SK-N-SH (cell line): Measurements from ENCODE around the gene FAM168A. TPM values are rescaled to one million over a fixed set of nuclear protein-coding genes. Genes with fewer than 3 reads are reported as not detected.

Experiments used
- CTCF ChIA-PET: fragments of 300-600, 350-600 bp; formaldehyde crosslinking; extraction: SDS; loops from one replicate; lab custom pipeline; 2021; lab: Yijun Ruan, JAX
- POLR2A ChIA-PET: fragments of 350-600 bp; sonication (Branson Sonifier 250); formaldehyde crosslinking; extraction: SDS; loops from one replicate; lab custom pipeline; 2020; ENCODE audit warnings: antibody characterized with exemption, inconsistent platforms; lab: Yijun Ruan, JAX
- DNase-seq: peaks from one replicate; pipeline ENCODE4 v3.0.0; 2012
- H2AFZ ChIP-seq: fragments of 200-600 bp; sonication (generic); 2 replicates; pipeline ENCODE4 v1.8.1; 2016; ENCODE audit warnings: antibody characterized with exemption, mild to moderate bottlenecking, low read depth
- H3F3A ChIP-seq: fragments of 200-600 bp; sonication (generic); replicated peaks from 2 replicates; pipeline ENCODE3; 2016; ENCODE audit warnings: antibody characterized with exemption, mild to moderate bottlenecking; ENCODE audit not compliant: insufficient read depth
- H3K27ac ChIP-seq, 2 experiments: fragments of 200-500 bp in 1 of 2; fragments of 200-600 bp in 1 of 2; sonication (Bioruptor generic) in 1 of 2; sonication (generic), shearing (Covaris generic) in 1 of 2; 2 replicates each; pipeline versions ENCODE4 v1.5.1 to v1.6.1; 2014 to 2016; ENCODE audit warnings: low read depth in 2 of 2, inconsistent platforms in 1 of 2, low read length in 1 of 2, mild to moderate bottlenecking in 1 of 2, mixed read lengths in 1 of 2
- H3K27me3 ChIP-seq: fragments of 200-600 bp; sonication (generic), shearing (Covaris generic); 2 replicates; pipeline ENCODE4 v1.6.1; 2016; ENCODE audit warnings: mixed run types; ENCODE audit not compliant: insufficient read depth
- H3K36me3 ChIP-seq, 2 experiments: fragments of 200-500 bp in 1 of 2; fragments of 200-600 bp in 1 of 2; sonication (Bioruptor generic) in 1 of 2; sonication (generic) in 1 of 2; replicated peaks in 1 of 2; 2 replicates each; pipeline versions ENCODE3 to v1.5.1; 2014 to 2016; ENCODE audit warnings: low read length in 1 of 2, mild to moderate bottlenecking in 1 of 2; ENCODE audit not compliant: insufficient read depth in 2 of 2, control insufficient read depth in 1 of 2
- H3K4me1 ChIP-seq, 2 experiments: fragments of 200-500 bp in 1 of 2; fragments of 200-600 bp in 1 of 2; sonication (Bioruptor generic) in 1 of 2; sonication (generic), shearing (Covaris generic) in 1 of 2; 2 replicates each; pipeline versions ENCODE4 v1.5.1 to v1.6.1; 2014 to 2016; ENCODE audit warnings: low read depth in 1 of 2, low read length in 1 of 2, mixed run types in 1 of 2; ENCODE audit not compliant: insufficient read depth in 2 of 2, control insufficient read depth in 1 of 2
- H3K4me2 ChIP-seq: fragments of 200-600 bp; sonication (generic), shearing (Covaris generic); 2 replicates; pipeline ENCODE4 v1.6.1; 2017; ENCODE audit warnings: mixed run types
- H3K4me3 ChIP-seq, 2 experiments: fragments of 200-500 bp in 1 of 2; fragments of 200-600 bp in 1 of 2; sonication (Bioruptor generic) in 1 of 2; sonication (generic), shearing (Covaris generic) in 1 of 2; 2 replicates each; pipeline versions ENCODE4 v1.5.1 to v1.8.1; 2014 to 2016; ENCODE audit warnings: low read depth in 2 of 2, inconsistent platforms in 1 of 2, low read length in 1 of 2, mild to moderate bottlenecking in 1 of 2, mixed read lengths in 1 of 2, moderate library complexity in 1 of 2
- H3K79me2 ChIP-seq: fragments of 200-600 bp; sonication (generic); 2 replicates; pipeline ENCODE4 v1.8.1; 2017; ENCODE audit warnings: mild to moderate bottlenecking; ENCODE audit not compliant: insufficient read depth
- H3K9ac ChIP-seq: fragments of 200-600 bp; sonication (generic); 2 replicates; pipeline ENCODE4 v1.6.1; 2017; ENCODE audit warnings: mixed run types
- H3K9me2 ChIP-seq: fragments of 200-600 bp; sonication (generic); 2 replicates; pipeline ENCODE4 v1.6.1; 2017; ENCODE audit warnings: mixed run types
- H3K9me3 ChIP-seq: fragments of 200-600 bp; sonication (generic); 2 replicates; pipeline ENCODE4 v1.6.1; 2017; ENCODE audit warnings: mixed run types, mild to moderate bottlenecking, moderate library complexity
- H4K20me1 ChIP-seq: fragments of 200-600 bp; sonication (generic); 2 replicates; pipeline ENCODE4 v1.6.1; 2017; ENCODE audit warnings: mild to moderate bottlenecking, mixed run types; ENCODE audit not compliant: insufficient read depth
- EP300 ChIP-seq, 2 experiments: IDR thresholded peaks; 2 replicates each; pipeline versions ENCODE4 v1.4.0 to v1.6.1; 2012; ENCODE audit warnings: borderline replicate concordance in 1 of 2, low read depth in 1 of 2, low read length in 1 of 2
- FOSL2 ChIP-seq: IDR thresholded peaks from 2 replicates; pipeline ENCODE4 v1.4.0; 2012; ENCODE audit warnings: low read depth, mild to moderate bottlenecking, moderate library complexity, borderline replicate concordance
- GABPA ChIP-seq: IDR thresholded peaks from 2 replicates; pipeline ENCODE4 v1.4.0; 2012; ENCODE audit warnings: low read depth, mild to moderate bottlenecking
- MEF2A ChIP-seq: IDR thresholded peaks from 2 replicates; pipeline ENCODE4 v1.4.0; 2012; ENCODE audit warnings: low read depth, borderline replicate concordance
- PBX3 ChIP-seq: IDR thresholded peaks from 2 replicates; pipeline ENCODE4; 2012
- RCOR1 ChIP-seq: fragments of 150-350 bp; IDR thresholded peaks from 2 replicates; pipeline ENCODE4 v1.6.1; 2017; ENCODE audit warnings: antibody characterized with exemption, low read length
- RFX5 ChIP-seq: IDR thresholded peaks from 2 replicates; pipeline ENCODE4 v1.6.1; 2012; ENCODE audit warnings: mild to moderate bottlenecking, improper control_type of control experiment, low read length
- SMC3 ChIP-seq: IDR thresholded peaks from 2 replicates; pipeline ENCODE4 v1.6.1; 2012; ENCODE audit warnings: low read depth, low read length, improper control_type of control experiment
- TAF1 ChIP-seq: IDR thresholded peaks from 2 replicates; pipeline ENCODE4 v1.6.1; 2012; ENCODE audit warnings: low read depth, mild to moderate bottlenecking, low read length, moderate library complexity, borderline replicate concordance
- TCF12 ChIP-seq: IDR thresholded peaks from 2 replicates; pipeline ENCODE4 v1.4.0; 2012
- USF1 ChIP-seq: IDR thresholded peaks from 2 replicates; pipeline ENCODE4 v1.4.0; 2012; ENCODE audit warnings: low read depth, borderline replicate concordance
- YY1 ChIP-seq: IDR thresholded peaks from 2 replicates; pipeline ENCODE4 v1.4.0; 2012; ENCODE audit warnings: low read depth, mild to moderate bottlenecking
- WGBS: methylation state at CpG from one replicate; pipeline ENCODE4 v1.1.6; 2017; ENCODE audit warnings: low lambda C conversion rate; 5-methylcytosine and 5-hydroxymethylcytosine counted together
- polyA plus RNA-seq, 3 experiments: library from polyadenylated mRNA; depleted of rRNA; stranded (reverse); fragments of >200 nt; gene quantifications; 2 replicates each; pipeline ENCODE4 v1.2.3, GENCODE V29; 2012

Gene FAM168A
- polyA plus RNA-seq, 1 of the 3 experiments (the other 2 are of a cell fraction), result 17.8 TPM

- H3K4me1 ChIP-seq, result peaks cover 6 to 27% of the 10 kb centered on the region in 2 experiments
- H3K9me3 ChIP-seq, result no peaks in the 10 kb centered on the region
- 0 out of 2 replicates have a peak overlapping the region, but pooled peaks have one; percentile 33 for H3K4me2 ChIP-seq
- no peak overlapping the region for H2AFZ ChIP-seq
- ChIA-PET POLR2A (no interaction called here), CTCF (interaction anchor here (0.8 to 1.2 kb wide), 2 partner anchors 11 to 12 kb away, joined by 3 to 4 read pairs; no protein-coding TSS in a partner anchor)
- DNase-seq, result no peak
- peaks cover 10% of the 10 kb centered on the region for H3F3A ChIP-seq
- no peaks in the 10 kb centered on the region; the same call in 1 of the 2 replicates for H4K20me1 ChIP-seq
- H3K36me3 ChIP-seq, result peaks cover 0 to 6% of the 10 kb centered on the region in 2 experiments
- H3K27me3 ChIP-seq, result no peaks in the 10 kb centered on the region
- H3K79me2 ChIP-seq, result peaks cover 23% of the 10 kb centered on the region
- H3K27ac ChIP-seq, result peak overlapping the region; percentile 28 to 65; a peak in 3 of 4 replicates
- H3K9me2 ChIP-seq, result no peaks in the 10 kb centered on the region
- TF ChIP-seq MEF2A (no peak), SMC3 (no peak), YY1 (no peak), FOSL2 (peak; percentile 47; the same call in 1 of the 2 replicates), TCF12 (peak; percentile 32; the same call in 1 of the 2 replicates), USF1 (no peak), GABPA (no peak), PBX3 (peak; percentile 88), RFX5 (no peak)
- no peak overlapping the region for H3K4me3 ChIP-seq
- no peak overlapping the region for H3K9ac ChIP-seq
- WGBS, result 4% methylated on average over 1 of the region's 1 CpG
These were observed 76.3 kb downstream of the FAM168A start for GRCh38 chr11:73521621-73522020.

GRCh38 chr11:73520353-73521061 lies 77.4 kb downstream of the FAM168A start:
- peaks cover 6 to 27% of the 10 kb centered on the region in 2 experiments for H3K4me1 ChIP-seq
- H3K27me3 ChIP-seq, result no peaks in the 10 kb centered on the region
- no peaks in the 10 kb centered on the region; the same call in 1 of the 2 replicates for H4K20me1 ChIP-seq
- H3K79me2 ChIP-seq, result peaks cover 13% of the 10 kb centered on the region
- no peaks in the 10 kb centered on the region for H3K9me2 ChIP-seq
- peak overlapping the region; percentile 29 to 65; a peak in 3 of 4 replicates for H3K27ac ChIP-seq
- H3F3A ChIP-seq, result peaks cover 10% of the 10 kb centered on the region
- ChIA-PET CTCF (interaction anchor here (0.8 to 1.3 kb wide), 3 partner anchors 11 to 209 kb away, joined by 3 to 4 read pairs (median 3); no protein-coding TSS in a partner anchor), POLR2A (no interaction called here)
- no peak overlapping the region for H3K9ac ChIP-seq
- peak; percentile 32 for DNase-seq
- TF ChIP-seq TAF1 (no peak), EP300 (IDR thresholded peaks at IDR 0.05; ENCODE audit: borderline replicate concordance in 1 of 2, low read depth in 1 of 2, low read length in 1 of 2) (peak in 1 of 2 experiments; percentile 58; a peak in 2 of 4 replicates), RCOR1 (0 out of 2 replicates have a peak, but pooled peaks have one; percentile 28)
- TF ChIP-seq, all 33 proteins: peak for 2
- Histone ChIP-seq H3K4me3 (no peak overlapping the region), H2AFZ (no peak overlapping the region), H3K4me2 (peak overlapping the region; percentile 33; the same call in 1 of the 2 replicates), H3K36me3 (peaks cover 0 to 6% of the 10 kb centered on the region in 2 experiments), H3K9me3 (no peaks in the 10 kb centered on the region)
- WGBS, result 56% methylated on average over 2 of the region's 2 CpGs
